ENCODE results near the gene C6orf62. TPM values are rescaled to one million over a fixed set of nuclear protein-coding genes. Genes with fewer than 3 reads are reported as not detected.

C6orf62 gene
- total RNA-seq, 1 experiment from 2014 or later: 86.4 TPM

DNA sequence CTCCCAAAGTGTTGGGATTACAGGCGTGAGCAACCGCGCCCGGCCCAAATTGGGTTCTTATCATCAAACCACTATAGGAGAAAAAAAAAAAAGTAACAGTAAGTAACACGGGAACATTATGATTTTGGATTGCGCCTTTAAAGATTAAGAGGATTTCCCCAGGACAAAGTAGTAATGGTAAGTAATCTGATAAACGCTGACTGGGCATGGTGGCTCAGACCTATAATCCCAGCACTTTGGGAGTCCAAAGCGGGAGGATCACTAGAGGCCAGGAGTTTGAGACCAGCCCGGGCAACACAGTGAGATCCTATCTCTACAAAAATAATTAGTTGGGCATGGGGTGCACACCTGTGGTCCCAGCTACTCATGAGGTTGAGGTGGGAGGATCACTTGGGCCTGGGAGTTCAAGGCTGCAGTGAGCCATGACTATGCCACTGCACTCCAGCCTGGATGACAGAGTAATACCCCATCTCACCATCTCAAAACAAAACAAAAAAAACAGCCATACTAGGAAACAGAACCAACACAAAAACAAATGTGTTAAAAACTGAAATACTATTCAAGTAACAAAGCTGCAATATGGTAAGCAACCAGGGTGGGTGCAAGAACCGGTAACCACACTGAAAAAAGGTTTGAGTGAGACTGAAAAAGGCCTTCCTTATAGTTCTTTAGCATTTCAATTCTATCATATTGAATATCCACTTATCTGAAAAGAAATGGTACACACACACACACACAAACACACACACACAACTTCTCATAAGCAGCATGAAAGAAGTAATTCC, 8.2 kb downstream of the C6orf62 start (continued):
- TF ChIP-seq, protein P1, sequence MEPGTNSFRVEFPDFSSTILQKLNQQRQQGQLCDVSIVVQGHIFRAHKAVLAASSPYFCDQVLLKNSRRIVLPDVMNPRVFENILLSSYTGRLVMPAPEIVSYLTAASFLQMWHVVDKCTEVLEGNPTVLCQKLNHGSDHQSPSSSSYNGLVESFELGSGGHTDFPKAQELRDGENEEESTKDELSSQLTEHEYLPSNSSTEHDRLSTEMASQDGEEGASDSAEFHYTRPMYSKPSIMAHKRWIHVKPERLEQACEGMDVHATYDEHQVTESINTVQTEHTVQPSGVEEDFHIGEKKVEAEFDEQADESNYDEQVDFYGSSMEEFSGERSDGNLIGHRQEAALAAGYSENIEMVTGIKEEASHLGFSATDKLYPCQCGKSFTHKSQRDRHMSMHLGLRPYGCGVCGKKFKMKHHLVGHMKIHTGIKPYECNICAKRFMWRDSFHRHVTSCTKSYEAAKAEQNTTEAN (CRISPR knock-in tag; IDR thresholded peaks at IDR 0.05): no peak
- TF ChIP-seq JUN (CRISPR knock-in tag; IDR thresholded peaks at IDR 0.05) (no peak), TCF7 (CRISPR knock-in tag; IDR thresholded peaks at IDR 0.05; ENCODE audit: low read depth) (no peak)
- TF ChIP-seq, protein P2, sequence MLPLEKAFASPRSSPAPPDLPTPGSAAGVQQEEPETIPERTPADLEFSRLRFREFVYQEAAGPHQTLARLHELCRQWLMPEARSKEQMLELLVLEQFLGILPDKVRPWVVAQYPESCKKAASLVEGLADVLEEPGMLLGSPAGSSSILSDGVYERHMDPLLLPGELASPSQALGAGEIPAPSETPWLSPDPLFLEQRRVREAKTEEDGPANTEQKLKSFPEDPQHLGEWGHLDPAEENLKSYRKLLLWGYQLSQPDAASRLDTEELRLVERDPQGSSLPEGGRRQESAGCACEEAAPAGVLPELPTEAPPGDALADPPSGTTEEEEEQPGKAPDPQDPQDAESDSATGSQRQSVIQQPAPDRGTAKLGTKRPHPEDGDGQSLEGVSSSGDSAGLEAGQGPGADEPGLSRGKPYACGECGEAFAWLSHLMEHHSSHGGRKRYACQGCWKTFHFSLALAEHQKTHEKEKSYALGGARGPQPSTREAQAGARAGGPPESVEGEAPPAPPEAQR (CRISPR knock-in tag; IDR thresholded peaks at IDR 0.05): no peak

DNA sequence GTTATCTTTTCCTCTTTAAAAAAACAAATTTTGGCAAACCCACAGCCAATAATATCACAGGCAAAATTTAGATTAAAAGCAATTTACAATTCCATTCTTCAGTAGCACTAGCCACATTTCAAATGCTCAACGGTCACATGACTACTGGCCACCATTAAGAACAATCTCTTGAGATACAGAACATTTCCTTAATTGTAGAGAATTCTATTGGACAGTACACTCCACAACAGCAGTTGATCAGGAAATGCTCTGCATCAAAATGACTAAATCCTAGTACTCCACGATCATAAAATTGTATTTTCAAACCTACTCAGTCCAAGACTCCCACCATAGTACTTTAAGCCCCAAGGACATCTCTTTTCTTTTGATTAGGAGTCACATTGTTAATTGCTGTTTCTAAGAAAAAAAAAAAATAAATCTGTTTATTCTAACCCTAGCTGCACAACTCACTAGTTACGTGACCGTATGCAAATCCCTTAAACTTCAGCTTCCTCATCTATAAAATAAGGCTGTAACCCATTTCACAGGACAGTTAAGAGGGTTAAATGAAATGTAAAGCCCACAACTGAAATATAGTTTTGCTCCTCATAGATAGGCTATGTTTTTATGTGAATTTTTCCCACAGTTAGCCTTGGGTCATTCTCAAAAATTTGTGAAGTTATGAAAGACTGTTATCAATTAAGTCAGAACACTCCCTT, 9.8 kb downstream of the C6orf62 start:
- peaks cover 87% of the 10 kb centered on the region for H3K36me3 Mint-ChIP-seq
- DNase-seq (ENCODE audit: low spot score) (no peak), ATAC-seq (no peak)
- H3K9me3 Mint-ChIP-seq: no peaks in the 10 kb centered on the region
- no peaks in the 10 kb centered on the region; the same call in 1 of the 2 replicates for H3K4me1 Mint-ChIP-seq
- H3K4me3 Mint-ChIP-seq: no peak overlapping the region
- ChIA-PET POLR2A (interaction anchor here (0.6 kb wide), 1 partner anchor 367 kb away, joined by 5 read pairs; no protein-coding TSS in a partner anchor), CTCF (no interaction called here)
- TF ChIP-seq EMX1 (CRISPR knock-in tag; IDR thresholded peaks at IDR 0.05) (no peak), USF2 (CRISPR knock-in tag; IDR thresholded peaks at IDR 0.05) (no peak)
- TF ChIP-seq, protein P3, sequence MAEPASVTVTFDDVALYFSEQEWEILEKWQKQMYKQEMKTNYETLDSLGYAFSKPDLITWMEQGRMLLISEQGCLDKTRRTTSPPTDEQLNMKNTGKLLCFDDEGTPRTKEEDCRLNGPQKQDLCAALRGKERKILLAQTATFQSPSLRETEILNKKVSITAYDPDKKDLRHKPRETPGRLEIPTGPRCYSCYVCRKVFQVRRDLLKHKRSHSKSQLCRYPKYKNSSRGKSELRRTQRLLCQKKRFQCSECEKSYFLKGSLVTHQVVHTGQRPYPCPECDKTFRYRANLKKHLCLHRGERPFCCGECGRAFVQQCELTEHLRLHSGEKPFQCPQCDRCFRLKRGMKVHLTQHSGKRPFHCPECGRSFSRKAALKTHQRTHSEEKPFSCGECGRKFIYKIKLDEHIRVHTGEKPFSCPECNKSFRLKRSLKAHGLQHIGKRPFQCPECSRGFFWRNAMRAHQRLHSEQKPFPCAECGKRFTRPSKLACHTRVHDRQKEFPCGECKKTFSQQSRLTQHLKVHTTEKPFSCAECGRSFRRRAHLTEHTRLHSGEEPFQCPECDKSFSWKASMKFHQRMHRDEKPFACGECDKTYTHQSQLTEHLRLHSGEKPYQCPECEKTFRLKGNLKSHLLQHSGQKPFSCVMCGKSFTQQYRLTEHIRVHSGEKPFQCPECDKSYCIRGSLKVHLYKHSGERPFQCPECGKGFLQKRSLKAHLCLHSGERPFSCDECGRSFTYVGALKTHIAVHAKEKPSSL (CRISPR knock-in tag; conservative IDR thresholded peaks at IDR 0.05): peak; percentile 11; the same call in 1 of the 2 replicates
- TF ChIP-seq, protein P4, sequence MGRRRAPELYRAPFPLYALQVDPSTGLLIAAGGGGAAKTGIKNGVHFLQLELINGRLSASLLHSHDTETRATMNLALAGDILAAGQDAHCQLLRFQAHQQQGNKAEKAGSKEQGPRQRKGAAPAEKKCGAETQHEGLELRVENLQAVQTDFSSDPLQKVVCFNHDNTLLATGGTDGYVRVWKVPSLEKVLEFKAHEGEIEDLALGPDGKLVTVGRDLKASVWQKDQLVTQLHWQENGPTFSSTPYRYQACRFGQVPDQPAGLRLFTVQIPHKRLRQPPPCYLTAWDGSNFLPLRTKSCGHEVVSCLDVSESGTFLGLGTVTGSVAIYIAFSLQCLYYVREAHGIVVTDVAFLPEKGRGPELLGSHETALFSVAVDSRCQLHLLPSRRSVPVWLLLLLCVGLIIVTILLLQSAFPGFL (CRISPR knock-in tag; IDR thresholded peaks at IDR 0.05; ENCODE audit: borderline replicate concordance): no peak
- TF ChIP-seq, protein P1 (CRISPR knock-in tag; IDR thresholded peaks at IDR 0.05): no peak
- H3K27ac Mint-ChIP-seq: peak overlapping the region; percentile 33; the same call in 1 of the 2 replicates
- H3K27me3 Mint-ChIP-seq (ENCODE audit: low read depth): no peaks in the 10 kb centered on the region

- ChIA-PET POLR2A (interaction anchor here (0.6 kb wide), 1 partner anchor 368 kb away, joined by 5 read pairs; no protein-coding TSS in a partner anchor), CTCF (no interaction called here)
- DNase-seq (ENCODE audit: low spot score) (no peak), ATAC-seq (no peak)
- no peak for TF ChIP-seq ZNF396 (CRISPR knock-in tag; IDR thresholded peaks at IDR 0.05; ENCODE audit: borderline replicate concordance)
- TF ChIP-seq E2F1 (CRISPR knock-in tag; IDR thresholded peaks at IDR 0.05): no peak
- TF ChIP-seq NR1H2 (CRISPR knock-in tag; IDR thresholded peaks at IDR 0.05): no peak
- no peak for TF ChIP-seq FOXP1 (CRISPR knock-in tag; IDR thresholded peaks at IDR 0.05; ENCODE audit: borderline replicate concordance)
- TF ChIP-seq EMX1 (CRISPR knock-in tag; IDR thresholded peaks at IDR 0.05): no peak
- TF ChIP-seq ZNF219 (CRISPR knock-in tag; IDR thresholded peaks at IDR 0.05; ENCODE audit: borderline replicate concordance): no peak
- TF ChIP-seq, protein P5, sequence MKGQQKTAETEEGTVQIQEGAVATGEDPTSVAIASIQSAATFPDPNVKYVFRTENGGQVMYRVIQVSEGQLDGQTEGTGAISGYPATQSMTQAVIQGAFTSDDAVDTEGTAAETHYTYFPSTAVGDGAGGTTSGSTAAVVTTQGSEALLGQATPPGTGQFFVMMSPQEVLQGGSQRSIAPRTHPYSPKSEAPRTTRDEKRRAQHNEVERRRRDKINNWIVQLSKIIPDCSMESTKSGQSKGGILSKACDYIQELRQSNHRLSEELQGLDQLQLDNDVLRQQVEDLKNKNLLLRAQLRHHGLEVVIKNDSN (CRISPR knock-in tag; IDR thresholded peaks at IDR 0.05): no peak
- no peak for TF ChIP-seq SP1 (CRISPR knock-in tag; conservative IDR thresholded peaks at IDR 0.05)
- peaks cover 87% of the 10 kb centered on the region for H3K36me3 Mint-ChIP-seq
- H3K27ac Mint-ChIP-seq: peak overlapping the region; percentile 33; the same call in 1 of the 2 replicates
- peaks cover 5% of the 10 kb centered on the region for H3K4me1 Mint-ChIP-seq
- H3K9me3 Mint-ChIP-seq: no peaks in the 10 kb centered on the region
- H3K4me3 Mint-ChIP-seq: no peak overlapping the region
- H3K27me3 Mint-ChIP-seq (ENCODE audit: low read depth): no peaks in the 10 kb centered on the region
Measured at GRCh38 chr6:24708612-24709011, 10.3 kb downstream of the C6orf62 start.
